OCI-LY7 (cell line): Measurements from ENCODE around the gene DHRS3. TPM values are rescaled to one million over a fixed set of nuclear protein-coding genes. Genes with fewer than 3 reads are reported as not detected.

Source experiments
- BruUV-seq: library from RNA; stranded (reverse); fragments of 400-500 nt; replicated peaks from 2 replicates; lab custom pipeline; 2021; lab: Mats Ljungman, UMichigan
- CTCF ChIA-PET: fragments of 300-600 bp; sonication (Branson Sonifier 250); formaldehyde crosslinking; loops from one replicate; lab custom pipeline; 2022; ENCODE audit warnings: antibody characterized with exemption; ENCODE audit not compliant: unreplicated experiment; lab: Charles Lee
- POLR2A ChIA-PET: fragments of 300-600 bp; sonication (Branson Sonifier 250); formaldehyde crosslinking; loops from one replicate; lab custom pipeline; 2022; ENCODE audit warnings: antibody characterized with exemption; lab: Charles Lee
- DNase-seq: peaks from one replicate; pipeline ENCODE4 v3.0.0-alpha.2; 2015; ENCODE audit warnings: low spot score
- H2AFZ ChIP-seq: fragments of 200-600 bp; sonication (generic), shearing (Covaris generic); 2 replicates; pipeline ENCODE4 v1.6.1; 2014; ENCODE audit warnings: mild to moderate bottlenecking, antibody characterized with exemption, low read length, moderate library complexity
- H3K27ac ChIP-seq: fragments of 200-600 bp; sonication (generic); 2 replicates; pipeline ENCODE4 v1.5.1; 2014; ENCODE audit warnings: mixed run types, low read depth, mild to moderate bottlenecking, moderate library complexity, low read length, inconsistent platforms; ENCODE audit not compliant: poor library complexity, severe bottlenecking
- H3K36me3 ChIP-seq: fragments of 200-600 bp; sonication (generic); 2 replicates; pipeline ENCODE4 v1.6.1; 2014; ENCODE audit warnings: mild to moderate bottlenecking, antibody characterized with exemption, low read length, moderate library complexity, mixed read lengths; ENCODE audit not compliant: insufficient read depth
- H3K4me1 ChIP-seq: fragments of 200-600 bp; sonication (generic); 2 replicates; pipeline ENCODE4 v1.5.1; 2014; ENCODE audit warnings: mild to moderate bottlenecking, low read length; ENCODE audit not compliant: insufficient read depth, poor library complexity, severe bottlenecking
- H3K4me2 ChIP-seq: fragments of 200-600 bp; sonication (generic); 2 replicates; pipeline ENCODE4 v1.6.1; 2014; ENCODE audit warnings: mild to moderate bottlenecking, low read length
- H3K4me3 ChIP-seq: fragments of 200-600 bp; sonication (generic); 2 replicates; pipeline ENCODE4 v1.5.1; 2014; ENCODE audit warnings: mild to moderate bottlenecking, low read depth, low read length; ENCODE audit not compliant: poor library complexity, severe bottlenecking
- H3K79me2 ChIP-seq: fragments of 200-600 bp; sonication (generic); 2 replicates; pipeline ENCODE4 v1.6.1; 2016; ENCODE audit warnings: low read depth, mild to moderate bottlenecking, low read length, moderate library complexity, mixed read lengths; ENCODE audit not compliant: insufficient read depth
- H3K9me2 ChIP-seq: fragments of 200-600 bp; sonication (generic); 2 replicates; pipeline ENCODE4 v1.6.1; 2016; ENCODE audit warnings: mild to moderate bottlenecking, low read length, mixed read lengths; ENCODE audit not compliant: insufficient read depth
- H3K9me3 ChIP-seq: fragments of 200-600 bp; sonication (generic); 2 replicates; pipeline ENCODE4 v1.6.1; 2014; ENCODE audit warnings: mild to moderate bottlenecking, mixed run types, low read length, mixed read lengths
- H4K20me1 ChIP-seq: fragments of 200-600 bp; sonication (generic); 2 replicates; pipeline ENCODE4 v1.6.1; 2014; ENCODE audit warnings: mild to moderate bottlenecking, antibody characterized with exemption, low read length, moderate library complexity, mixed read lengths; ENCODE audit not compliant: insufficient read depth
- CTCF ChIP-seq: fragments of 200-600 bp; sonication (generic); conservative IDR thresholded peaks from 2 replicates; pipeline ENCODE4 v1.5.1; 2014; ENCODE audit warnings: mild to moderate bottlenecking, antibody characterized with exemption, low read length, moderate library complexity, mixed read lengths
- EZH2phosphoT487 ChIP-seq: fragments of 200-600 bp; sonication (generic); IDR thresholded peaks from 2 replicates; pipeline ENCODE4 v1.6.1; 2018; ENCODE audit warnings: low read depth, borderline replicate concordance, mild to moderate bottlenecking, mixed run types, antibody characterized with exemption, low read length, moderate library complexity, mixed read lengths
- intact Hi-C: fragments of 100-400 bp; cut with micrococcal nuclease; formaldehyde crosslinking; loops from one replicate; pipeline ENCODE4 v1.10.0; 2022; ENCODE audit not compliant: unreplicated experiment
- total RNA-seq, 2 experiments: library from RNA; depleted of rRNA in 1 of 2; stranded (reverse); fragments of >200 nt in 1 of 2; shearing (Covaris generic) in 1 of 2; gene quantifications; 2 replicates each; pipeline ENCODE4 v1.2.3, GENCODE V29; 2014 to 2022

DHRS3 gene
- total RNA-seq, 2 experiments from 2014 or later = not detected

GRCh38 chr1:12603224-12603623 is 14.8 kb downstream of the DHRS3 start:
- ChIA-PET POLR2A (no interaction called here), CTCF (no interaction called here)
- BruUV-seq = no TSS peak
- TF ChIP-seq CTCF = no peak
- TF ChIP-seq EZH2phosphoT487 = no peak
- Histone ChIP-seq H3K79me2 (no peaks in the 10 kb centered on the region), H4K20me1 (no peaks in the 10 kb centered on the region), H3K9me3 (no peaks in the 10 kb centered on the region), H3K4me1 (no peaks in the 10 kb centered on the region), H3K27ac (no peak overlapping the region), H3K36me3 (no peaks in the 10 kb centered on the region), H3K4me2 (no peak overlapping the region), H3K4me3 (no peak overlapping the region), H2AFZ (no peak overlapping the region), H3K9me2 (no peaks in the 10 kb centered on the region)
- no peak for DNase-seq
- intact Hi-C loops = no loop called here

DNA sequence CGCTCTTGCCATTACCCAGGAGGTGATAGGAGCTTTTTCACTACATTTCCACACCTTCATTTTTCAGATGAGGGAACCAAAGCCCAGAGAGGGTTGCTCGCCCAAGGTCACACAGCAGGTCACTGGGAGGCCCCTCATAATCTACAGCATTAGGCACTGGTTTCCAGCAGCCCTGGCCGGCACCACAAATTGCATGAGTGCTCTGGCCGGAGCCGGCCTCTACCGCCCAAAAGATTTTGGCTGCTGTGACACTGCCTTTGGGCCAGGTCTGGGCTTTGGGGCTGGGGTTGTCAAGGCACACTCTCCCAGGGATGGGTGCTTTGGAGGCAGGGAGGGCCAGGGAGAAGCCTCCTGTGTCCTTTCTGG is 15.4 kb downstream of the DHRS3 start:
- no peak overlapping the region for H3K4me3 ChIP-seq
- intact Hi-C loops = no loop called here
- DNase-seq = no peak
- H3K79me2 ChIP-seq = no peaks in the 10 kb centered on the region
- no TSS peak for BruUV-seq
- no peaks in the 10 kb centered on the region for H3K4me1 ChIP-seq
- H3K36me3 ChIP-seq = no peaks in the 10 kb centered on the region
- no peak overlapping the region for H3K4me2 ChIP-seq
- POLR2A ChIA-PET = no interaction called here
- no peaks in the 10 kb centered on the region for H4K20me1 ChIP-seq
- CTCF ChIA-PET = no interaction called here
- H3K9me2 ChIP-seq = no peaks in the 10 kb centered on the region
- no peak overlapping the region for H3K27ac ChIP-seq
- no peak overlapping the region for H2AFZ ChIP-seq
- TF ChIP-seq EZH2phosphoT487 (no peak), CTCF (no peak)
- no peaks in the 10 kb centered on the region for H3K9me3 ChIP-seq

- Histone ChIP-seq H3K4me1 (no peaks in the 10 kb centered on the region), H3K79me2 (no peaks in the 10 kb centered on the region), H3K4me3 (no peak overlapping the region), H3K9me2 (no peaks in the 10 kb centered on the region), H3K36me3 (no peaks in the 10 kb centered on the region), H3K4me2 (no peak overlapping the region), H4K20me1 (no peaks in the 10 kb centered on the region), H3K27ac (no peak overlapping the region), H3K9me3 (no peaks in the 10 kb centered on the region), H2AFZ (no peak overlapping the region)
- no peak for DNase-seq
- no TSS peak for BruUV-seq
- ChIA-PET POLR2A (no interaction called here), CTCF (interaction anchor here (0.6 kb wide), 1 partner anchor 979 kb away, joined by 4 read pairs; no protein-coding TSS in a partner anchor)
- intact Hi-C loops = no loop called here
- TF ChIP-seq CTCF = no peak
- TF ChIP-seq EZH2phosphoT487 = no peak
Observed at GRCh38 chr1:12601700-12602658, 16.0 kb downstream of the DHRS3 start.
